Measurements from ENCODE around the gene TNFRSF18. TPM values are rescaled to one million over a fixed set of nuclear protein-coding genes. Genes with fewer than 3 reads are reported as not detected.

Gene TNFRSF18
- total and polyA plus RNA-seq, 2 experiments from 2014 or later: 1.1 to 1.5 TPM

DNA sequence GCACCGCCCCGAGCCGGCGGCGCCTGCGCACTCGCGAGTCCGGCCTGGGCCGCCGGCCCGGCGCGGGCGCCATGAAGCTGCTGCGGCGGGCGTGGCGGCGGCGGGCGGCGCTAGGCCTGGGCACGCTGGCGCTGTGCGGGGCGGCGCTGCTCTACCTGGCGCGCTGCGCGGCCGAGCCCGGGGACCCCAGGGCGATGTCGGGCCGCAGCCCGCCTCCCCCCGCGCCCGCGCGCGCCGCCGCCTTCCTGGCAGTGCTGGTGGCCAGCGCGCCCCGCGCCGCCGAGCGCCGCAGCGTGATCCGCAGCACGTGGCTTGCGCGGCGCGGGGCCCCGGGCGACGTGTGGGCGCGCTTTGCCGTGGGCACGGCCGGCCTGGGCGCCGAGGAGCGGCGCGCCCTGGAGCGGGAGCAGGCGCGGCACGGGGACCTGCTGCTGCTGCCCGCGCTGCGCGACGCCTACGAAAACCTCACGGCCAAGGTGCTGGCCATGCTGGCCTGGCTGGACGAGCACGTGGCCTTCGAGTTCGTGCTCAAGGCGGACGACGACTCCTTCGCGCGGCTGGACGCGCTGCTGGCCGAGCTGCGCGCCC lies 25.9 kb upstream of the TNFRSF18 start, which contains the start of gene B3GALT6:
TSS of gene B3GALT6 (plus strand) at position 30 of the 588 bp plus-strand sequence. CDS start at position 72, 42 bp downstream.
- Histone ChIP-seq H4K20me1 (replicated peaks; ENCODE audit: insufficient read depth) (peaks cover 8% of the 10 kb centered on the region), H3K27ac (ENCODE audit: low read depth) (0 out of 2 replicates have a peak within 1 kb of the TSS, but pooled peaks have one; percentile 55), H3K4me3 (peak within 1 kb of the TSS; percentile 93), H3F3A (replicated peaks; ENCODE audit: low read depth) (peaks cover 10% of the 10 kb centered on the region; the same call in 1 of the 2 replicates), H3K79me2 (replicated peaks; ENCODE audit: insufficient read depth) (peaks cover 40% of the 10 kb centered on the region), H3K4me2 (peak within 1 kb of the TSS; percentile 95), H3K9me2 (ENCODE audit: insufficient read depth) (no peaks in the 10 kb centered on the region), H3K36me3 (ENCODE audit: insufficient read depth) (no peaks in the 10 kb centered on the region), H2AFZ (peak within 1 kb of the TSS; percentile 52; the same call in 1 of the 2 replicates), H3K27me3 (ENCODE audit: insufficient read depth) (no peaks in the 10 kb centered on the region), H3K4me1 (ENCODE audit: insufficient read depth) (peaks cover 6% of the 10 kb centered on the region)
- H3K4me1 Mint-ChIP-seq: peaks cover 18% of the 10 kb centered on the region
- peak within 1 kb of the TSS; percentile 89 for H3K27ac Mint-ChIP-seq
- H3K27me3 Mint-ChIP-seq (ENCODE audit: insufficient read depth, low read depth, poor library complexity): peaks cover 13% of the 10 kb centered on the region
- DNase-seq (ENCODE audit: low spot score): peak; percentile 61
- peak within 1 kb of the TSS; percentile 94 for H3K4me3 Mint-ChIP-seq
- peaks cover 23% of the 10 kb centered on the region for H3K36me3 Mint-ChIP-seq (ENCODE audit: low read depth)
- ATAC-seq: no peak
- peaks cover 10% of the 10 kb centered on the region for H3K9me3 Mint-ChIP-seq
- TF ChIP-seq ZNF462 (CRISPR knock-in tag; IDR thresholded peaks at IDR 0.05): no peak
- no peak for TF ChIP-seq CTCF (conservative IDR thresholded peaks at IDR 0.05; ENCODE audit: low read depth in 2 of 2)
- TF ChIP-seq EZH2 (IDR thresholded peaks at IDR 0.05; ENCODE audit: low read depth, unreplicated experiment): no peak
- no peak for TF ChIP-seq JUNB (IDR thresholded peaks at IDR 0.05; ENCODE audit: unreplicated experiment)
- TF ChIP-seq STAT1 (IDR thresholded peaks at IDR 0.05; ENCODE audit: unreplicated experiment): no peak
- TF ChIP-seq ZNF331 (CRISPR knock-in tag; IDR thresholded peaks at IDR 0.05; ENCODE audit: low read depth): no peak
- TF ChIP-seq ZNF114 (CRISPR knock-in tag; IDR thresholded peaks at IDR 0.05): no peak
- no peak for TF ChIP-seq EZH2phosphoT487 (IDR thresholded peaks at IDR 0.05; ENCODE audit: unreplicated experiment)
- no peak; the same call in 1 of the 2 replicates for TF ChIP-seq POLR2AphosphoS5 (IDR thresholded peaks at IDR 0.05; ENCODE audit: low read depth)
